ENCODE results near the gene SLC9A8. TPM values are rescaled to one million over a fixed set of nuclear protein-coding genes. Genes with fewer than 3 reads are reported as not detected.
A peak's percentile ranks its signal among the peaks of the same experiment; 100 is the strongest.

Gene SLC9A8
- total and polyA plus RNA-seq, 7 donors: 6.1 to 19.4 (median 10.6) TPM

DNA sequence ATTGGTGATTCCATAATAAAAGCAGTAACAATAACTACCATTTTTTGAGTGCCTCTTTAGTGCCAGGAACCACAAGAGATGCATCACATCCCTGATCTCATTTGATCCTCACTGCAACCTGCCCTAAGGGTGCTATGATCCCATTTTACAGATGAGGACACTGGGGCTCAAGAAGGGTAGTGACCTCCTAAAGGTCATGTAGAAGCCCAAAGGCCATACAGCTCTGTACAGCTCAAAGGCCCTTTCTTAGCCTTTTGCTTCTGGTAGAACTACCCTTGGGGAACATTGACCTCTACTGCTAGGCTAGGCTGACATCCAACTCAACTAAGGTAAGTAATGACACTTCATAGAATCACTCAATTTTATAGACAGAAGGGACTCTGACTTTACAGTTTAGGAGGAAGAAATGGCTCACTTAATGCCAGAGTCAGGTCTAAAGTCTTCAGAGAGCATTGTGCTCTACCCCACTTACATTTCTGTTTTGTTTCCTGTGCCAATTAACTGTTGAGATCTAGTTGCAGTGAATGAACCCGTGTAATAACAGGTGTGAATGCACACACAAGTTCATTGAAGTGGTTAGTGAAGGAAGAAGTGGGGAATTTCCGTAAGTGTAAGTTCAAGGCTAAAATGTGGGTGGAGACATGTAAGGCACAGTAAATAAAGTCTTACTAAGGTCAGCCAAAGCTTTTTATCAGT is 10.7 kb downstream of the SLC9A8 start:
- intact Hi-C loops (cut with DNase I): loop anchor here in 1 of 2 donors (5.0 kb wide), 1 partner anchor 76 kb away; no protein-coding TSS in a partner anchor
- DNase-seq (no peak), ATAC-seq (no peak)
- TF ChIP-seq, protein P1, sequence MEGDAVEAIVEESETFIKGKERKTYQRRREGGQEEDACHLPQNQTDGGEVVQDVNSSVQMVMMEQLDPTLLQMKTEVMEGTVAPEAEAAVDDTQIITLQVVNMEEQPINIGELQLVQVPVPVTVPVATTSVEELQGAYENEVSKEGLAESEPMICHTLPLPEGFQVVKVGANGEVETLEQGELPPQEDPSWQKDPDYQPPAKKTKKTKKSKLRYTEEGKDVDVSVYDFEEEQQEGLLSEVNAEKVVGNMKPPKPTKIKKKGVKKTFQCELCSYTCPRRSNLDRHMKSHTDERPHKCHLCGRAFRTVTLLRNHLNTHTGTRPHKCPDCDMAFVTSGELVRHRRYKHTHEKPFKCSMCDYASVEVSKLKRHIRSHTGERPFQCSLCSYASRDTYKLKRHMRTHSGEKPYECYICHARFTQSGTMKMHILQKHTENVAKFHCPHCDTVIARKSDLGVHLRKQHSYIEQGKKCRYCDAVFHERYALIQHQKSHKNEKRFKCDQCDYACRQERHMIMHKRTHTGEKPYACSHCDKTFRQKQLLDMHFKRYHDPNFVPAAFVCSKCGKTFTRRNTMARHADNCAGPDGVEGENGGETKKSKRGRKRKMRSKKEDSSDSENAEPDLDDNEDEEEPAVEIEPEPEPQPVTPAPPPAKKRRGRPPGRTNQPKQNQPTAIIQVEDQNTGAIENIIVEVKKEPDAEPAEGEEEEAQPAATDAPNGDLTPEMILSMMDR (IDR thresholded peaks at IDR 0.05): no peak
- H3K4me1 ChIP-seq: peaks cover 56% of the 10 kb centered on the region
- WGBS, 3 donors: 55 to 61% (median 55%) methylated on average over 2 of the region's 2 CpGs
- peaks cover 7 to 56% of the 10 kb centered on the region in 2 donors for H3K36me3 ChIP-seq (ENCODE audit: insufficient read depth in 1 of 2, low read depth in 1 of 2)
- no peak overlapping the region for H3K4me3 ChIP-seq
- no peaks in the 10 kb centered on the region for H3K9me3 ChIP-seq
- H3K27me3 ChIP-seq (ENCODE audit: insufficient read depth in 3 of 3, low read length in 2 of 3): no peaks in the 10 kb centered on the region
- H3K27ac ChIP-seq: peak overlapping the region; percentile 89

DNA sequence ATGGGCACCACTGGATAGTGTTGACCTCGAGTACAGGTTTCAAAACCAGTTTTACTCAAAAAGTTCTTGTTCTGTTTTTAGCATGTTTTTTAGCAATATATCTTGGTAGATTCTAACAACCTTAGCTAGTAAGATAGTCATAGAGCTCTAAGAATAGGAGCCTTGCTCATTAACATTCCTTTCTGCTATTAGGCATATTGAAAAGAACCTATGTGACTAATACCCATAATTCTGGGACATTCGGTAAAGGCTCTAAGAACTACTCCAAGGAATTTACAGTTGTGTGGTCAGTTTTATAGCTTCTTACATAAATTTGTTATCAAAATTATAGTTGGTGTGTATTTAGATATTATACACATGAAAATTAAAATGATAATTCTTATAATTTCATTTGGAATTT is 11.6 kb downstream of the SLC9A8 start:
- Histone ChIP-seq H3K27me3 (ENCODE audit: insufficient read depth in 3 of 3, low read length in 2 of 3) (no peaks in the 10 kb centered on the region), H3K4me1 (peaks cover 56% of the 10 kb centered on the region), H3K9me3 (no peaks in the 10 kb centered on the region), H3K4me3 (no peak overlapping the region), H3K27ac (peak overlapping the region; percentile 89), H3K36me3 (ENCODE audit: insufficient read depth in 1 of 2, low read depth in 1 of 2) (peaks cover 7 to 55% of the 10 kb centered on the region in 2 donors)
- DNase-seq (no peak), ATAC-seq (peak in 3 of 4 donors; percentile 25 to 40 (median 37))
- intact Hi-C loops (cut with DNase I): loop anchor here in 1 of 2 donors (5.0 kb wide), 1 partner anchor 77 kb away; no protein-coding TSS in a partner anchor
- WGBS, 3 donors: 70 to 89% (median 84%) methylated on average over 2 of the region's 2 CpGs
- TF ChIP-seq, protein P1 (IDR thresholded peaks at IDR 0.05): no peak

DNA sequence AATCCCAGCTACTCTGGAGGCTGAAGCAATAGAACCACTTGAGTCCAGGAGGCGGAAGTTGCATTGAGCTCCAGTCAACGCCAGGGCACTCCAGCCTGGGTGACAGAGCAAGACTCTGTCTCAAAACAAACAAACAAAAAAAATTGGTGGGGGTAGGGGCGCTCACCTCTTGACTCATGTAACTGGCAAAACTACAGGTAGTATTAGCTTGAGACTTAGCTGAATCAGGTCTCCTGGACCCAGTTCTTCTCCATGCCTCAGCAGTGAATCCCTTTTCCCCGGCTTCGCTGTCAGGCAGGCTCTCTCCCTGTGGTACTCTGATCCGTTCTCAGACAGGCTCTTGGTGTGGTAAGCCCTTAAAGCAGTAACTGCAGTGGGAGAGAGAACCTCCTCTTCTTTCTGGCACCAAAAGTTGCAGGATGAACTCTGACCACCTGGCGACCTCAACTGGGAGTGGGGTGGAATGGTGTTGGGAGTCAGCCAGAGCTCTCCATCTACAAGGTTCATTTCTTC is 12.9 kb downstream of the SLC9A8 start:
- TF ChIP-seq, protein P1 (IDR thresholded peaks at IDR 0.05): peak; percentile 27
- no peaks in the 10 kb centered on the region for H3K9me3 ChIP-seq
- peak overlapping the region; percentile 89 for H3K27ac ChIP-seq
- peak; percentile 88 to 91 (median 90) for ATAC-seq
- intact Hi-C loops (cut with DNase I): loop anchor here in 1 of 2 donors (5.0 kb wide), 1 partner anchor 213 kb away; no protein-coding TSS in a partner anchor
- peak; percentile 52 to 80 for DNase-seq
- WGBS, 3 donors: 55 to 61% (median 60%) methylated on average over 7 of the region's 7 CpGs
- H3K27me3 ChIP-seq (ENCODE audit: insufficient read depth in 3 of 3, low read length in 2 of 3): no peaks in the 10 kb centered on the region
- peaks cover 56% of the 10 kb centered on the region for H3K4me1 ChIP-seq
- H3K4me3 ChIP-seq: peak overlapping the region; percentile 29
- peaks cover 7 to 54% of the 10 kb centered on the region in 2 donors for H3K36me3 ChIP-seq (ENCODE audit: insufficient read depth in 1 of 2, low read depth in 1 of 2)

DNA sequence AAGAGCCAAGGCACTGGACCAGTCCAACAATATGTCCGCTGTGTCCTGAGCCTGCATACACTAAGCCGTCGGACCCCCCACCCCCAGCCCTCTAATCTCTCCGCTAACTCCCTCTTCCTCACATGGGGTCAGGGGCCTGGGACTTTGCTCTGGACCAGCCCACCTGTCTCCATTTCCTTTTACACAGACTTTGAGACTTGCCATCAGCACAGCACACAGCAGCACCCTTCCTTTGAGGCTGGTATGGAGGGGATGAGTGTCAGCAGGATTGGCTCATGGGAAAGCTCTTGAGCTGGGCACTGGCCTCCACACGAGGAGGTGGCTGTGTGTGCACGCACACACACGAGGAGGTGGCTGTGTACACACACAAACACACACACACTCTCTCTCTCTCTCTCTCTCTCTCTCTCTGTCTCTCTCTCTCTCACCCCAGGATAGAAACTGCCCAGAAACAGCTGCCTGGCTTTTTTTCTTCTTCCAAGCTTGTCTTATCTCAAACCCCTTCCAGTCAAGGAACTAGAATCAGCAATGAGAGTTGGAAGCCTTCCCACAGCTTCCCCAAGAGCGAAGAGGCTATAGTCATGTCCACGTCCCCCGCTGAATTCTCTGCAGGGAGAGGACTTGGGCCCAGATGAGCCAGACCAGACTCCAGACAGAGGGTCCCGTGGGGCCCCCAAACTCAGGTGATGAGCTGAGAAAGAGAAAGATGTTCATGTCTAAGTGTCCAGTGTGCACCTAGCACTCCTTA is 18.6 kb downstream of the SLC9A8 start:
- DNase-seq: no peak
- WGBS, 3 donors: 88 to 93% (median 93%) methylated on average over 11 of the region's 11 CpGs
- Histone ChIP-seq H3K4me3 (no peak overlapping the region), H3K4me1 (peaks cover 8% of the 10 kb centered on the region), H3K27me3 (ENCODE audit: insufficient read depth in 3 of 3, low read length in 2 of 3) (no peaks in the 10 kb centered on the region), H3K9me3 (no peaks in the 10 kb centered on the region), H3K27ac (no peak overlapping the region), H3K36me3 (ENCODE audit: insufficient read depth in 1 of 2, low read depth in 1 of 2) (peaks cover 0 to 46% of the 10 kb centered on the region in 2 donors)
- ATAC-seq: no peak
- intact Hi-C loops (cut with DNase I): no loop called here
- TF ChIP-seq, protein P1 (IDR thresholded peaks at IDR 0.05): no peak
